CD4-positive, alpha-beta T cell treated with Interleukin-6 for 4 hours (primary cell): ENCODE results near the gene HOXB1.

ENCODE experiments used
- DNase-seq: peaks from one replicate; pipeline ENCODE4 v3.0.0-alpha.2; 2020; ENCODE audit warnings: mixed read lengths

Gene HOXB1

GRCh38 chr17:48567209-48567608, 36.4 kb upstream of the HOXB1 start:
- DNase-seq = no peak

DNA sequence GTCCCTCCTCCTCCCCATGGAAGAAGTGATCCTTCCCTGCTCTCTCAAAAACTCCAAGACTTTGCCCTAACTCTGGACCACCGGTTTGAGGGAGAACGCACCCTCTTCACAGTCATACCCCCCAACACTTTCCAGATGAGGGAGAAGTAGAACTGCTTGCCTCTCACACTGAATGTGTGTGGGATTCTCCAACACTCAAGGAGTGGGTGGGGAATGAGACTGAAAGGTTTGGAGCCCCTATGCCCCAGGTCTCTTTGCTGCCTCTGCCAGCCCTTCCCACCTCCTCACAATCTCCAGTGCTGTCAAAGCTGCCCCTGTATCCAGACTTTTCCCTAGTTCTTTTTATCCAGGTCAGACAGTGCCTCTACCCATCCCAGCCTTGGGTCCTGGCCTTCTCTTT, 35.9 kb upstream of the HOXB1 start:
- no peak for DNase-seq

DNA sequence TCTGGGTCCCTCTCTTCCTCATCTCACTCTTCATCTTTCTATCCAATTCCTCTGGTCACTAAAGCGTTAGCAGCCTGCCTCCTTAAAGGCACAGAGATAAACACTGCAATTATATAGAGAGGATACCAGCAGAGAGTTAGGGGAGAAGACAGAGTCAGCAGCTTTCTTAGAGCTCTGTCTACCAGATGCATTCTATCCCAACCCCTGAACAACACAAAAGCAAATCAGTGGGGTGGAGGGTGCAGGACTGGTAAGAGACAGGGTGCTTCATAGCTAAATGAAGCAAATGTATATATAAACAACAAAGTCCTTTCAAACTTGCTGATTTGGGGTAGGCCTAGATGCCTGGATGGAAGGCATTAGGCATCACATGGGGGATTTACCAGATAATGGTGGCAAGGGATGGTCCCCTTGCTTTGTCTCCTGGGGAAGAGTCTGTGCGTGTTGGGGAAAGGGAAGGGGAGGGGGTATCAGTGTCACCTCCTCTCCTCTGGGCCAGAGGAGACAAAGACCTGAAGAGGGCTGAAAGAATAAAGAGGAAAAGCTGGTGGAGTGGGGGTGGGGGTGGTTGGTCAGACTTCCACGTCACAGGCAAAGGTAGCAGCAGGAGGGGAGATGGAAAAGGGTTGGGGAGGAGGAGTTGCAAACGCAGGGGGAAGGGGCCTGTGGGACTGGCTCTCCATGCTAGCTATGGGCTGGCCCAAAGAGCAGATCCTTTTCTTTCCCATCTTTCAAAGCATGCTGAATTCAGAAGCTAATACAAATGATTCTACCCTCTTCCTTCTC, 35.3 kb upstream of the HOXB1 start:
- no peak for DNase-seq

GRCh38 chr17:48565022-48565554, 34.3 kb upstream of the HOXB1 start:
- DNase-seq = no peak

- DNase-seq = no peak
These were observed 33.6 kb upstream of the HOXB1 start for GRCh38 chr17:48564188-48565021.

DNA sequence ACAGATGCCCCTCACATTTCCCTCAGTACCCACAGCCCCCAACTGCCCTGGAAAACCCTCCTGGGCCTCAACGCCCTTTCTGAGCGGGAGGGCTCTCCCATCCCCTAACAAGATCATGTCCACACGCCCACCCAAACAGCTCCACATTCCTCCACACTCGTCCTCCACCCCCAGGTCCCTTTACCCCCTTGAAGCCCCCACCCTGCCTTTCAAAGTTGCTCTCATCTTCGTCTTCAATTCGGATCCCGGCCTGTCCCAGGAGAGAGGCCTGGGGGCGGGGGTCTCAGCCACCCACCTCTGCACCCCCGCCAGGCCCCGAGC, 33.0 kb upstream of the HOXB1 start:
- no peak for DNase-seq

DNA sequence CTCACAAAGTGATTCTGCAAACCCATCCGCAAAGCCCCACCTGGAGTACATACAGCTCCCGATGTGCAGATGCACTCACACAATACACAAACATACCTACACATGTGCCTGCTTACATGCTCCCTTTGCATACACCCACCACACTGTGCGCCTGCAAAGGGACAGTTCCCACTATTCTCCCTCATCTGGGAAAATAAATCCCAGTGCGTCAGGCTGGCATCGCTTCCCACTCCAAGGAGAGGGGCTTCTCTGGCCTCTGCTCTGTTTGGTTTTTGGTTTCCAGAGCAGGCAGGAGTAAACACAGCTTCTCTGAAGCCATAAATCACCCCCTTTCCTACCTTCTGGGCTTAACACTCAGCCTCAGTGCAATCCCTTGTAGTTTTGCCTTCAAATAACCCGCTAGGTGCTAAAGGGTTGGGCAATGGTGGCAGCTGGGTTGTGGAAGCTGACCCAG, 32.6 kb upstream of the HOXB1 start:
- no peak for DNase-seq

DNA sequence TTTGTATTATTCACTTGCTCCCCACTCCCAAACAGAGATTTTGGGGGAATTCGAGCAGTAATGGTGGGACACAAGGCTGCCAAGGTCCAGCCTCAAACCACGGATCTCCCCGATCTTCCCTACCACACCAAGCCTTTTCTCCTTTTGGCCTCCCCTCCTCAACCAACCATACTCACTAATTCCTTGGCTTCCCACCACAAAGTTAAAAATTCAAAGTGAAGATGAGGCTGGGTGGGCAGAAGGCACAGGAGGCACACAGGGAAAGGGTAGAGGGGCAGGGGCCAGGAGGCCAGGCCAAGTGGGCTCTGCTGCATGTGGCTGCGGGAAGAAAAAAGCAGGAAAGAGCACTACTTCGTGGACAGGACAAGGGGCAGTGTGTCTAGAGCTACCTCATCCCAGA, 32.1 kb upstream of the HOXB1 start:
- no peak for DNase-seq

DNA sequence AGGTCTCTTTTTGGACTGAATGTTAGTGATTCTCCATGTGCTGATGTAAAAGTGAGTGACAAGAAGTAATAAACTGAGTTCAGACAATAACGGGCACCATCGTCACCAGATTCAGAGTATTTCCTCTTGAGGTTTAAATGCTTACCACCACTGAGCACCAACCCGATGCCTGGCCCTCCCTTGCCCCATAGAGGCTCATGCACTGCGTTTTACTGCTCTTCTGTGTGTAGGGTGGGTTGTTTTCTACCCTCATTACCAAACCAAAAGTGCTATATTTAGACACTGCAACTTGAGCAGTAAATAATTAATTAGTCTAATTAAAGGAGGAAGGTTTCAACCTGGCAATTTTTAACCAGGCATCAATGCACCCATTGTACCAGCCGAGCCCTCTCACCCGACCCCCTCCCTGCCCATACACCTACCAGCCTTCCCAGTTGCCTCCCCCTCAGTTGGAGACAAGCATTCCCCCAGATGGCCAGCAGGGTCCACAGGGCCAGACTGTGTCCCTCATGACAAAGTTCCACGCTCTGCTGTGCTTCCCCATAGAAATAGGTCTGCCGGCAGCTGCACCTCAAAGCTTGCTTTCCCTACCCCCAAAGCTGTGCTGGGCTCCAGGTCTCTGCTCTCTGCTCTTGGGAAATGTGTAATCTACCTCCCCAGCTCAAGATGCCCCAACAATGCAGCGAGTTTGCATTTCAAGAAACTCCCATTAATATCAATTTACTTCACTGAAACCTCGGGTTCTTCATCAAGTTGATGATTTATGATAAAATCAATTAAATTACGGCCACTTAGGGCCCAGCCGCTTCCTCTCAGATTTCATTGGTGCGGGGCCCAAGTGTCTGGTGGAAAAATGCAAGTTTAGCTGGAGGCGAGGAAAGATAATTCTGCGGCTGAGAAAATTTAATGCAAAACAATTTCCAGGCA, 31.3 kb upstream of the HOXB1 start:
- DNase-seq = no peak

DNA sequence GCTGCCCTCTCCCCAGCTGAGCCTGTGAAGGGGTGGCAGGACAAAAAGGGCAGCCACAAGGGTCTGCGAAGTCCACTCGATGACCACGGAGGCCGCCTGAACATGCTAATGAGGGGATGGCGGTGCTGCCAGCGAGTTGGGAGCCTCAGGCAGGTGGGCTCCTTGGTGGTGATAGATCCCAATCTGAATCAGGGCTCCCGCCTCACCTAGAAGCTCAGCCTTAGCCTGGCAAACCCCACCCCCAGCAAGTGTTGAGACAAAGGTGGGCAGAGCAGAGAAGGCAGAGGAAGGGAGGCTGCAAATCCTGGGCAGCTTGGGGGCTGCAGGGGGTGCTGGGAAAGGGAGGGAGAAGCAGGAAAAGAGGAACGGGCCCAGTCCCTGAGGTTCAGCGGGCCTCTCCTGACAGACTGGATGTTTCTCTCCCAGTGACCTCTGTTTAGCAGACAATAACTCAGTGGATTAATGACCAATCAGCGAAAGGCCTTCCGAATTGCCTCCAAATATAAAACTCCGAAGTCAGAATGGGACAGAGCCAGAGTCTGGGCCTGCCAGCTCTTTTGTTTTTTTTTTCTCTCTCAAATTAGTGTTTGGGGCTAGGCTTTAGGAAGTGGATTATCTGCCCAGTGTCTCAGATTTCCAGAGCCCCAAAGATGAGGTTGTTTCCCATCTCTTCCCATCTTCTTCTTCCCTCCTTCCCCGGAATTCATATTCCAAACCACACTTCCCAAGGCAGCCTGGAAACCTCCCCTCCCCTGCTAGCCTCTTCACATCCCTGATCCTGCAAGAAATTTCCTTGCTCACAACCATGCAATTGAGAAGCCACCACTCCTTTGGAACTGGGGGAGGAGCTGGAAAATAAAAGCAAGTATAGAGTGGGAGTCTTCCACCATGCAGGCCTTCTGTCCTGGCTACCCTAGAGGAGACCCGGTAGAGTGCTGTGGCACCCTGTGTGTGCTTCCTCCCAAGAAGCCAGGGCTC, 29.3 kb upstream of the HOXB1 start:
- DNase-seq = no peak

DNA sequence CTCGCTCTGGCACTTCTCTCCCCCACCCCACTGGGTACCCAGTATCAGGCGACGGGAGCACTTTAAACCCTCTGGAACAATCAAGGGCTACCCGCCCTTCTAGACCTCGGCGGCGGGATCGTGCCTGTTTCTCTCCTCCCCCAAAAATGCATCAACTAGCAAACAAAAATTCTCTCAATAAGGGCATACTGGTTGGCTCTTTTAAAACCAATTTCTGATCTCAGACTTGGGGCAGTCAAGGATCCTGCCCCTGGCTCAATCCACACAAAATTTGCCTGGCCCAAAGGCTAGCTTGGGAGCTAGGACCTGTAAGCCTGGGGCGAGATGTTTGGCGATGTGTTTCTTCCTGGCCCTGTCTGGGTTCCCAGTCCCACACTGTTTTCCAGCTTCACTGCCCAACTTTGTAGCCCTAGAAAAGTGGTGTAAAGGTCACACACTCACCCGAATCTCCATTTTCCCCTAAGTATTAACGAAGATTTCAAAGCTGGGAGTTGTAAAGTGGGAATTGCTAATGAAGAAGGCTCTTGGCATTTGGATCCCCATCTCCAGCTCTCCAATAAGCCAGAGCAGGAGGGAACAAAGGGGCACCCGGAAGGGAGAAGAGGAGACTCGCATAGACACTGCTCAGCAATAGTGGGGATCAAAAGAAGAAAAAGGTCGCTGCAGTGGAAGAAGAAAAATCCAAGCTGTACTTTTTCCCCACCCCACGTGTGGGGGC, 28.5 kb upstream of the HOXB1 start:
- no peak for DNase-seq

- no peak for DNase-seq
These were observed 28.0 kb upstream of the HOXB1 start for GRCh38 chr17:48558831-48559121.

- DNase-seq = no peak
These were observed 27.4 kb upstream of the HOXB1 start for GRCh38 chr17:48558057-48558830.

- no peak for DNase-seq
These were observed 26.0 kb upstream of the HOXB1 start for GRCh38 chr17:48556576-48557401.

- DNase-seq = no peak
These were observed 25.4 kb upstream of the HOXB1 start for GRCh38 chr17:48556229-48556575.

DNA sequence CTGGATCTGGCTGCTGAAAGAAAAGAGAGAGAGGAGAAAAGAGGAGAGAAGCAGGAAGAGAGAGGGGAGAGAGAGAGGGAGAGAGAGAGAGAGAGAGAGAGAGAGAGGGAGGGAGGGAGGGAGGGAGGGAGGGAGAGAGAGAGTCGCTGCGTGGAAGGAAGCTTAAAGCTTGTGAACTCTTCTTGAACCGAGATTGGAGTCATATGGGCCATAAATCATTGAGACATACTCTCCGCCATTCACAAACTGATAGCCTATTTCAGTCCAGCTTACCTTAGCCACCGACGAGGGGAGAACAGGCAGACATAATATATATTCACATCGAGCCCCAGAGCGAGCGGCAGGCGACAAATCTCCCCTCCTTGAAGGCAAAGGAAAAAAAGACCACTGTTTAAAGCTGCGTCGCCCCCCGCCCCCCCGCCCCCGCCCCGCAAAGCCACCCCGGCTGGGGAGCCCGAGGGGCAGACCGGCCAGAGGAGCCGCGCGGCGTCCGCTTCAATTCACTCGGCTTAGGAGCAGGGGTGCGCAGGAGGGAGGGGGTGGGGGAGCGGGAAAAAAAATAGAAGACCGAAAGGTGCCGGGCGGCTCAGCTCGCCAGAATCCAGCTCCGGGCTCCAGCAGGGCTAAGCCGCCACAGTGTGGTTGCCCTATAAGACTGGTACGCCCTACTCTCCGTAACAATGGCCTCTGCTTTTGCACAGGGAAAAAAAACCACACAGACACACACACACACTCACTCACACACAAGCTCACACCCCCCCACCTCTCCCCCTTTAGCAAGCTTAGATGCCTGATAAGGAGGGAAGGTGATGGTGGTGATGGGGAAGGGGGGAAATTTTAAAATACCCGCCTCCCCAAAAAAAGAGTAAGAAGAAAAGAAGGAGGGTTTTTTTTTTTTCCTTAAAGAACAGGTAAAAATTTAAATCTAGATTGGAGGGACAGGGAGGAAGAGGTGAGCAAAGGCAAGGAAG, 24.7 kb upstream of the HOXB1 start:
- peak; percentile 29 for DNase-seq

- no peak for DNase-seq
These were observed 23.8 kb upstream of the HOXB1 start for GRCh38 chr17:48554412-48555257.
